HEK293 (cell line): ENCODE data around the gene TEKTIP1.

Experiments
- HOXD13 ChIP-seq: sonication (generic); formaldehyde crosslinking; IDR thresholded peaks from 2 replicates; pipeline ENCODE4 v1.8.0; 2022; ENCODE audit warnings: missing genetic modification reagents, borderline replicate concordance
- IKZF3 ChIP-seq: fragments of 450-650 bp; IDR thresholded peaks from 2 replicates; pipeline ENCODE4 v1.5.0; 2018; ENCODE audit warnings: missing biosample characterization, mild to moderate bottlenecking, missing genetic modification characterization, moderate library complexity
- KLF7 ChIP-seq: fragments of 450-650 bp; formaldehyde crosslinking; IDR thresholded peaks from 2 replicates; pipeline ENCODE4 v1.5.1; 2016; ENCODE audit warnings: missing biosample characterization, missing genetic modification characterization, borderline replicate concordance
- REPIN1 ChIP-seq: fragments of 450-650 bp; formaldehyde crosslinking; IDR thresholded peaks from 2 replicates; pipeline ENCODE4 v1.5.1; 2017; ENCODE audit warnings: missing biosample characterization, missing genetic modification characterization, low read depth
- SCRT1 ChIP-seq: fragments of 450-650 bp; formaldehyde crosslinking; IDR thresholded peaks from 2 replicates; pipeline ENCODE4 v1.5.1; 2016; ENCODE audit warnings: missing biosample characterization, missing genetic modification characterization, borderline replicate concordance
- ZBTB8A ChIP-seq: fragments of 450-650 bp; formaldehyde crosslinking; IDR thresholded peaks from 2 replicates; pipeline ENCODE4 v1.5.1; 2016; ENCODE audit warnings: missing biosample characterization, missing genetic modification characterization
- ZFP41 ChIP-seq: fragments of 450-650 bp; formaldehyde crosslinking; IDR thresholded peaks from 2 replicates; pipeline ENCODE4 v1.5.1; 2016; ENCODE audit warnings: missing biosample characterization, missing genetic modification characterization, borderline replicate concordance
- ZNF221 ChIP-seq: fragments of 450-650 bp; formaldehyde crosslinking; IDR thresholded peaks from 2 replicates; pipeline ENCODE4 v1.5.1; 2017; ENCODE audit warnings: missing biosample characterization, missing genetic modification characterization, borderline replicate concordance
- ZNF341 ChIP-seq: fragments of 450-650 bp; formaldehyde crosslinking; IDR thresholded peaks from 2 replicates; pipeline ENCODE4; 2016; ENCODE audit warnings: low read depth, missing biosample characterization, missing genetic modification characterization
- ZNF404 ChIP-seq: fragments of 450-650 bp; formaldehyde crosslinking; IDR thresholded peaks from 2 replicates; pipeline ENCODE4 v1.5.1; 2017; ENCODE audit warnings: missing biosample characterization, missing genetic modification characterization
- ZNF48 ChIP-seq: fragments of 450-650 bp; formaldehyde crosslinking; IDR thresholded peaks from 2 replicates; pipeline ENCODE4 v1.5.1; 2016; ENCODE audit warnings: missing biosample characterization, missing genetic modification characterization
- ZNF621 ChIP-seq: fragments of 450-650 bp; formaldehyde crosslinking; IDR thresholded peaks from 2 replicates; pipeline ENCODE4 v1.5.1; 2017; ENCODE audit warnings: missing biosample characterization, missing genetic modification characterization
- ZNF658 ChIP-seq: fragments of 450-650 bp; formaldehyde crosslinking; IDR thresholded peaks from 2 replicates; pipeline ENCODE4; 2016; ENCODE audit warnings: missing biosample characterization, missing genetic modification characterization
- ZNF747 ChIP-seq: fragments of 450-650 bp; formaldehyde crosslinking; IDR thresholded peaks from 2 replicates; pipeline ENCODE4 v1.5.1; 2016; ENCODE audit warnings: missing biosample characterization, missing genetic modification characterization
- ZNF768 ChIP-seq: fragments of 450-650 bp; formaldehyde crosslinking; IDR thresholded peaks from 2 replicates; pipeline ENCODE4 v1.5.1; 2018; ENCODE audit warnings: missing biosample characterization, mild to moderate bottlenecking, missing genetic modification characterization
- ZNF777 ChIP-seq: fragments of 450-650 bp; formaldehyde crosslinking; IDR thresholded peaks from 2 replicates; pipeline ENCODE4 v1.5.1; 2017; ENCODE audit warnings: missing biosample characterization, missing genetic modification characterization, borderline replicate concordance
- ZNF830 ChIP-seq: fragments of 450-650 bp; IDR thresholded peaks from 2 replicates; pipeline ENCODE4 v1.5.0; 2018; ENCODE audit warnings: missing biosample characterization, missing genetic modification characterization, low read depth, mild to moderate bottlenecking, moderate library complexity
- TF ChIP-seq, protein P1 (sequence below): fragments of 450-650 bp; formaldehyde crosslinking; IDR thresholded peaks from 2 replicates; pipeline ENCODE4 v1.5.1; 2016; ENCODE audit warnings: missing biosample characterization, missing genetic modification characterization
- TF ChIP-seq, protein P2 (sequence below): fragments of 450-650 bp; formaldehyde crosslinking; IDR thresholded peaks from 2 replicates; pipeline ENCODE4 v1.5.1; 2017; ENCODE audit warnings: missing biosample characterization, missing genetic modification characterization
- TF ChIP-seq, protein P3 (sequence below): fragments of 450-650 bp; formaldehyde crosslinking; IDR thresholded peaks from 2 replicates; pipeline ENCODE4 v1.5.1; 2016; ENCODE audit warnings: missing biosample characterization, missing genetic modification characterization, low read depth
- TF ChIP-seq, protein P4 (sequence below): fragments of 450-650 bp; IDR thresholded peaks from 2 replicates; pipeline ENCODE4 v1.5.1; 2018; ENCODE audit warnings: missing biosample characterization, mild to moderate bottlenecking, missing genetic modification characterization
- TF ChIP-seq, protein P5 (sequence below): fragments of 450-650 bp; formaldehyde crosslinking; IDR thresholded peaks from 2 replicates; pipeline ENCODE4 v1.5.1; 2016; ENCODE audit warnings: missing biosample characterization, missing genetic modification characterization
- TF ChIP-seq, protein P6 (sequence below): fragments of 450-650 bp; formaldehyde crosslinking; IDR thresholded peaks from 2 replicates; pipeline ENCODE4 v1.5.1; 2017; ENCODE audit warnings: missing biosample characterization, missing genetic modification characterization
- TF ChIP-seq, protein P7 (sequence below): fragments of 450-650 bp; formaldehyde crosslinking; IDR thresholded peaks from 2 replicates; pipeline ENCODE4 v1.5.1; 2016; ENCODE audit warnings: missing biosample characterization, missing genetic modification characterization

TEKTIP1 gene

DNA sequence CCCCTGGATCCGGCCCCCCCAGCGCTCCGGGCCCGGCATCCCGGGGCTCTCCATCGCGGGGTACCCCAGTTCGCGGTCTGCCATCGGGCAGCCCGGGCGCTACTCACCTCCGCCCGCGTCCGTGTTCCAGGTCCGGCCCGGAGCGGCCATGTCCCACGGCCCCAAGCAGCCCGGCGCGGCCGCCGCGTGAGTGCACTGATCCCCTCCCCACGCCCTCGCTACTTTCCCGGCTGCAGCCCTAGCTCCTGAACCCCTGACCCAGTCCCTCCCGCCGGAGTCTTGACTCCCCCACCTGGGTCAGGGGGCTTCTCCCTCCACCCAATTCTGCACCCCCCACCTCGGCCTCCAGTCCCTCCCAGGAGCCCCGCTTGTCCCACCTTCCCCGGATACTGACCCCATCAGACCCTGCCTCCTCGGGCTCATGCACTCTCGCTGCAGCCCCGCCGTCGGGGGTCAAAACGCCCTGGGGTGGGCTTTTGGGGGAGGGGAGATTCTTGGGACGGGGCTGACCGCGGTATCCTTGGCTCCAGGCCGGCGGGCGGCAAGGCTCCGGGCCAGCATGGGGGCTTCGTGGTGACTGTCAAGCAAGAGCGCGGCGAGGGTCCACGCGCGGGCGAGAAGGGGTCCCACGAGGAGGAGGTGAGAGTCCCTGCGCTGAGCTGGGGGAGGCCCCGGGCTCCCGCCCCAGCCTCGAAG is 34.3 kb downstream of the TEKTIP1 start (continued):
- TF ChIP-seq IKZF3 (tag by site-specific recombination) (peak; percentile 38; the same call in 1 of the 2 replicates), REPIN1 (tag by site-specific recombination) (no peak), ZNF830 (tag by site-specific recombination) (no peak), KLF7 (no peak), ZNF777 (tag by site-specific recombination) (no peak), ZNF221 (no peak), ZNF658 (tag by site-specific recombination) (no peak), ZNF621 (tag by site-specific recombination) (no peak), ZNF341 (tag by site-specific recombination) (peak; percentile 68), HOXD13 (CRISPR knock-in tag) (no peak), ZNF404 (tag by site-specific recombination) (no peak), ZNF747 (tag by site-specific recombination) (no peak), ZNF768 (tag by site-specific recombination) (no peak), ZNF48 (no peak), SCRT1 (tag by site-specific recombination) (no peak), ZFP41 (tag by site-specific recombination) (no peak), ZBTB8A (tag by site-specific recombination) (peak; percentile 83)
- TF ChIP-seq, protein P1, sequence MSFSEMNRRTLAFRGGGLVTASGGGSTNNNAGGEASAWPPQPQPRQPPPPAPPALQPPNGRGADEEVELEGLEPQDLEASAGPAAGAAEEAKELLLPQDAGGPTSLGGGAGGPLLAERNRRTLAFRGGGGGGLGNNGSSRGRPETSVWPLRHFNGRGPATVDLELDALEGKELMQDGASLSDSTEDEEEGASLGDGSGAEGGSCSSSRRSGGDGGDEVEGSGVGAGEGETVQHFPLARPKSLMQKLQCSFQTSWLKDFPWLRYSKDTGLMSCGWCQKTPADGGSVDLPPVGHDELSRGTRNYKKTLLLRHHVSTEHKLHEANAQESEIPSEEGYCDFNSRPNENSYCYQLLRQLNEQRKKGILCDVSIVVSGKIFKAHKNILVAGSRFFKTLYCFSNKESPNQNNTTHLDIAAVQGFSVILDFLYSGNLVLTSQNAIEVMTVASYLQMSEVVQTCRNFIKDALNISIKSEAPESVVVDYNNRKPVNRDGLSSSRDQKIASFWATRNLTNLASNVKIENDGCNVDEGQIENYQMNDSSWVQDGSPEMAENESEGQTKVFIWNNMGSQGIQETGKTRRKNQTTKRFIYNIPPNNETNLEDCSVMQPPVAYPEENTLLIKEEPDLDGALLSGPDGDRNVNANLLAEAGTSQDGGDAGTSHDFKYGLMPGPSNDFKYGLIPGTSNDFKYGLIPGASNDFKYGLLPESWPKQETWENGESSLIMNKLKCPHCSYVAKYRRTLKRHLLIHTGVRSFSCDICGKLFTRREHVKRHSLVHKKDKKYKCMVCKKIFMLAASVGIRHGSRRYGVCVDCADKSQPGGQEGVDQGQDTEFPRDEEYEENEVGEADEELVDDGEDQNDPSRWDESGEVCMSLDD (tag by site-specific recombination) = peak; percentile 92
- TF ChIP-seq, protein P2, sequence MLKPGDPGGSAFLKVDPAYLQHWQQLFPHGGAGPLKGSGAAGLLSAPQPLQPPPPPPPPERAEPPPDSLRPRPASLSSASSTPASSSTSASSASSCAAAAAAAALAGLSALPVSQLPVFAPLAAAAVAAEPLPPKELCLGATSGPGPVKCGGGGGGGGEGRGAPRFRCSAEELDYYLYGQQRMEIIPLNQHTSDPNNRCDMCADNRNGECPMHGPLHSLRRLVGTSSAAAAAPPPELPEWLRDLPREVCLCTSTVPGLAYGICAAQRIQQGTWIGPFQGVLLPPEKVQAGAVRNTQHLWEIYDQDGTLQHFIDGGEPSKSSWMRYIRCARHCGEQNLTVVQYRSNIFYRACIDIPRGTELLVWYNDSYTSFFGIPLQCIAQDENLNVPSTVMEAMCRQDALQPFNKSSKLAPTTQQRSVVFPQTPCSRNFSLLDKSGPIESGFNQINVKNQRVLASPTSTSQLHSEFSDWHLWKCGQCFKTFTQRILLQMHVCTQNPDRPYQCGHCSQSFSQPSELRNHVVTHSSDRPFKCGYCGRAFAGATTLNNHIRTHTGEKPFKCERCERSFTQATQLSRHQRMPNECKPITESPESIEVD (tag by site-specific recombination) = no peak
- TF ChIP-seq, protein P3, sequence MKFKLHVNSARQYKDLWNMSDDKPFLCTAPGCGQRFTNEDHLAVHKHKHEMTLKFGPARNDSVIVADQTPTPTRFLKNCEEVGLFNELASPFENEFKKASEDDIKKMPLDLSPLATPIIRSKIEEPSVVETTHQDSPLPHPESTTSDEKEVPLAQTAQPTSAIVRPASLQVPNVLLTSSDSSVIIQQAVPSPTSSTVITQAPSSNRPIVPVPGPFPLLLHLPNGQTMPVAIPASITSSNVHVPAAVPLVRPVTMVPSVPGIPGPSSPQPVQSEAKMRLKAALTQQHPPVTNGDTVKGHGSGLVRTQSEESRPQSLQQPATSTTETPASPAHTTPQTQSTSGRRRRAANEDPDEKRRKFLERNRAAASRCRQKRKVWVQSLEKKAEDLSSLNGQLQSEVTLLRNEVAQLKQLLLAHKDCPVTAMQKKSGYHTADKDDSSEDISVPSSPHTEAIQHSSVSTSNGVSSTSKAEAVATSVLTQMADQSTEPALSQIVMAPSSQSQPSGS = no peak
- TF ChIP-seq, protein P4, sequence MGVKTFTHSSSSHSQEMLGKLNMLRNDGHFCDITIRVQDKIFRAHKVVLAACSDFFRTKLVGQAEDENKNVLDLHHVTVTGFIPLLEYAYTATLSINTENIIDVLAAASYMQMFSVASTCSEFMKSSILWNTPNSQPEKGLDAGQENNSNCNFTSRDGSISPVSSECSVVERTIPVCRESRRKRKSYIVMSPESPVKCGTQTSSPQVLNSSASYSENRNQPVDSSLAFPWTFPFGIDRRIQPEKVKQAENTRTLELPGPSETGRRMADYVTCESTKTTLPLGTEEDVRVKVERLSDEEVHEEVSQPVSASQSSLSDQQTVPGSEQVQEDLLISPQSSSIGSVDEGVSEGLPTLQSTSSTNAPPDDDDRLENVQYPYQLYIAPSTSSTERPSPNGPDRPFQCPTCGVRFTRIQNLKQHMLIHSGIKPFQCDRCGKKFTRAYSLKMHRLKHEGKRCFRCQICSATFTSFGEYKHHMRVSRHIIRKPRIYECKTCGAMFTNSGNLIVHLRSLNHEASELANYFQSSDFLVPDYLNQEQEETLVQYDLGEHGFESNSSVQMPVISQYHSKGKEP (tag by site-specific recombination) = no peak
- TF ChIP-seq, protein P5, sequence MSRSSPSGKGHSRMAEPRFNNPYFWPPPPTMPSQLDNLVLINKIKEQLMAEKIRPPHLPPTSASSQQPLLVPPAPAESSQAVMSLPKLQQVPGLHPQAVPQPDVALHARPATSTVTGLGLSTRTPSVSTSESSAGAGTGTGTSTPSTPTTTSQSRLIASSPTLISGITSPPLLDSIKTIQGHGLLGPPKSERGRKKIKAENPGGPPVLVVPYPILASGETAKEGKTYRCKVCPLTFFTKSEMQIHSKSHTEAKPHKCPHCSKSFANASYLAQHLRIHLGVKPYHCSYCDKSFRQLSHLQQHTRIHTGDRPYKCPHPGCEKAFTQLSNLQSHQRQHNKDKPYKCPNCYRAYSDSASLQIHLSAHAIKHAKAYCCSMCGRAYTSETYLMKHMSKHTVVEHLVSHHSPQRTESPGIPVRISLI (tag by site-specific recombination) = no peak
- TF ChIP-seq, protein P6, sequence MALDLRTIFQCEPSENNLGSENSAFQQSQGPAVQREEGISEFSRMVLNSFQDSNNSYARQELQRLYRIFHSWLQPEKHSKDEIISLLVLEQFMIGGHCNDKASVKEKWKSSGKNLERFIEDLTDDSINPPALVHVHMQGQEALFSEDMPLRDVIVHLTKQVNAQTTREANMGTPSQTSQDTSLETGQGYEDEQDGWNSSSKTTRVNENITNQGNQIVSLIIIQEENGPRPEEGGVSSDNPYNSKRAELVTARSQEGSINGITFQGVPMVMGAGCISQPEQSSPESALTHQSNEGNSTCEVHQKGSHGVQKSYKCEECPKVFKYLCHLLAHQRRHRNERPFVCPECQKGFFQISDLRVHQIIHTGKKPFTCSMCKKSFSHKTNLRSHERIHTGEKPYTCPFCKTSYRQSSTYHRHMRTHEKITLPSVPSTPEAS (tag by site-specific recombination) = no peak
- TF ChIP-seq, protein P7, sequence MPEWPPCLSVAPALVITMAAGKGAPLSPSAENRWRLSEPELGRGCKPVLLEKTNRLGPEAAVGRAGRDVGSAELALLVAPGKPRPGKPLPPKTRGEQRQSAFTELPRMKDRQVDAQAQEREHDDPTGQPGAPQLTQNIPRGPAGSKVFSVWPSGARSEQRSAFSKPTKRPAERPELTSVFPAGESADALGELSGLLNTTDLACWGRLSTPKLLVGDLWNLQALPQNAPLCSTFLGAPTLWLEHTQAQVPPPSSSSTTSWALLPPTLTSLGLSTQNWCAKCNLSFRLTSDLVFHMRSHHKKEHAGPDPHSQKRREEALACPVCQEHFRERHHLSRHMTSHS = no peak
